GM21515 (cell line): ENCODE data around the gene NR4A2.

Source experiments
- ATAC-seq: cut with Tn5 transposase; IDR thresholded peaks from one replicate; pipeline ENCODE4 v1.9.1; 2021; ENCODE audit not compliant: unreplicated experiment

The NR4A2 gene

GRCh38 chr2:156340804-156341451 is 8.4 kb upstream of the NR4A2 start:
- peak; percentile 9 for ATAC-seq

GRCh38 chr2:156340377-156340776 is 7.9 kb upstream of the NR4A2 start:
- ATAC-seq = no peak

GRCh38 chr2:156339865-156340264 is 7.3 kb upstream of the NR4A2 start:
- ATAC-seq = no peak

GRCh38 chr2:156339110-156339847 is 6.8 kb upstream of the NR4A2 start:
- ATAC-seq = no peak

- ATAC-seq = no peak
These were observed 6.1 kb upstream of the NR4A2 start for GRCh38 chr2:156338578-156338977.

GRCh38 chr2:156334496-156335478 is 2.3 kb upstream of the NR4A2 start:
- ATAC-seq = peak; percentile 24

- peak; percentile 38 for ATAC-seq
These were observed 1.5 kb upstream of the NR4A2 start for GRCh38 chr2:156333951-156334495.

- peak; percentile 28 for ATAC-seq
These were observed 891 bp upstream of the NR4A2 start for GRCh38 chr2:156333274-156333950.

- ATAC-seq = peak; percentile 11
These were observed 312 bp downstream of the NR4A2 start for GRCh38 chr2:156332284-156332533.

GRCh38 chr2:156331572-156332283 is 793 bp downstream of the NR4A2 start:
- ATAC-seq = no peak

- ATAC-seq = no peak
These were observed 2.4 kb downstream of the NR4A2 start for GRCh38 chr2:156329927-156330726.

- ATAC-seq = no peak
These were observed 3.2 kb downstream of the NR4A2 start for GRCh38 chr2:156329031-156329926.

GRCh38 chr2:156327835-156328695 is 4.5 kb downstream of the NR4A2 start:
- no peak for ATAC-seq

GRCh38 chr2:156326526-156327095 is 5.9 kb downstream of the NR4A2 start:
- no peak for ATAC-seq

GRCh38 chr2:156325688-156326525 is 6.6 kb downstream of the NR4A2 start:
- ATAC-seq = no peak

GRCh38 chr2:156323754-156324153 is 8.8 kb downstream of the NR4A2 start:
- ATAC-seq = no peak
